Measurements from ENCODE around the gene BANF2. TPM values are rescaled to one million over a fixed set of nuclear protein-coding genes. Genes with fewer than 3 reads are reported as not detected.

Gene BANF2
- total RNA-seq, 4 donors from 2014 or later: not detected

GRCh38 chr20:17660667-17661066, 39.1 kb upstream of the BANF2 start:
- Histone ChIP-seq H3K4me1 (peaks cover 18 to 57% (median 37%) of the 10 kb centered on the region in 4 donors), H3K27me3 (no peaks in the 10 kb centered on the region), H3K27ac (replicated peaks in 1 of 4) (peak overlapping the region; percentile 20 to 73 (median 52)), H3K36me3 (peaks cover 0 to 34% (median 23%) of the 10 kb centered on the region in 4 donors), H3K9me3 (peaks cover 0 to 5% (median 2%) of the 10 kb centered on the region in 4 donors), H3K4me3 (no peak overlapping the region)
- TF ChIP-seq CTCF (IDR thresholded peaks at IDR 0.05) (no peak), EP300 (IDR thresholded peaks at IDR 0.05) (no peak), POLR2A (IDR thresholded peaks at IDR 0.05; ENCODE audit: low read depth) (no peak), POLR2AphosphoS5 (IDR thresholded peaks at IDR 0.05) (no peak)
- 76% methylated on average over 6 of the region's 6 CpGs for WGBS
- intact Hi-C loops (cut with DNase I): no loop called here
- no peak for DNase-seq (ENCODE audit: extremely low spot score)

GRCh38 chr20:17661121-17661744, 38.5 kb upstream of the BANF2 start:
- Histone ChIP-seq H3K4me1 (peaks cover 23 to 57% (median 41%) of the 10 kb centered on the region in 4 donors), H3K27me3 (no peaks in the 10 kb centered on the region), H3K4me3 (no peak overlapping the region), H3K27ac (replicated peaks in 1 of 4) (peak overlapping the region; percentile 20 to 73 (median 52)), H3K9me3 (peaks cover 0 to 5% (median 2%) of the 10 kb centered on the region in 4 donors), H3K36me3 (peaks cover 0 to 30% (median 22%) of the 10 kb centered on the region in 4 donors)
- 68% methylated on average over 5 of the region's 5 CpGs for WGBS
- TF ChIP-seq POLR2A (IDR thresholded peaks at IDR 0.05; ENCODE audit: low read depth): no peak
- no peak for TF ChIP-seq EP300 (IDR thresholded peaks at IDR 0.05)
- TF ChIP-seq CTCF (IDR thresholded peaks at IDR 0.05): no peak
- no peak for TF ChIP-seq POLR2AphosphoS5 (IDR thresholded peaks at IDR 0.05)
- intact Hi-C loops (cut with DNase I): no loop called here
- DNase-seq (ENCODE audit: extremely low spot score): no peak

- WGBS: 75% methylated on average over 10 of the region's 10 CpGs
- intact Hi-C loops (cut with DNase I): no loop called here
- Histone ChIP-seq H3K4me1 (peaks cover 24 to 70% (median 54%) of the 10 kb centered on the region in 4 donors), H3K4me3 (no peak overlapping the region), H3K36me3 (peaks cover 0 to 24% (median 16%) of the 10 kb centered on the region in 4 donors), H3K27me3 (no peaks in the 10 kb centered on the region), H3K9me3 (peaks cover 0 to 5% (median 2%) of the 10 kb centered on the region in 4 donors), H3K27ac (replicated peaks in 1 of 4) (peak overlapping the region; percentile 5 to 73 (median 28))
- TF ChIP-seq POLR2A (IDR thresholded peaks at IDR 0.05; ENCODE audit: low read depth) (no peak), EP300 (IDR thresholded peaks at IDR 0.05) (no peak), POLR2AphosphoS5 (IDR thresholded peaks at IDR 0.05) (peak in 1 of 2 donors; percentile 27), CTCF (IDR thresholded peaks at IDR 0.05) (no peak)
- DNase-seq (ENCODE audit: extremely low spot score): no peak
Observed at GRCh38 chr20:17662333-17663039, 37.3 kb upstream of the BANF2 start.

GRCh38 chr20:17663040-17663399, 36.7 kb upstream of the BANF2 start:
- no peak overlapping the region for H3K4me3 ChIP-seq
- WGBS: 65% methylated on average over 13 of the region's 13 CpGs
- H3K27me3 ChIP-seq: no peaks in the 10 kb centered on the region
- no peak for TF ChIP-seq POLR2A (IDR thresholded peaks at IDR 0.05; ENCODE audit: low read depth)
- TF ChIP-seq POLR2AphosphoS5 (IDR thresholded peaks at IDR 0.05): no peak
- no peak for TF ChIP-seq CTCF (IDR thresholded peaks at IDR 0.05)
- no peak for TF ChIP-seq EP300 (IDR thresholded peaks at IDR 0.05)
- intact Hi-C loops (cut with DNase I): no loop called here
- H3K36me3 ChIP-seq: peaks cover 0 to 20% (median 12%) of the 10 kb centered on the region in 4 donors
- DNase-seq (ENCODE audit: extremely low spot score): no peak
- peaks cover 24 to 75% (median 58%) of the 10 kb centered on the region in 4 donors for H3K4me1 ChIP-seq
- H3K27ac ChIP-seq (replicated peaks in 1 of 4): peak overlapping the region in 3 of 4 donors; percentile 5 to 73 (median 31)
- peaks cover 0 to 5% (median 2%) of the 10 kb centered on the region in 4 donors for H3K9me3 ChIP-seq
